ENCODE measurements around the gene SUGCT. TPM values are rescaled to one million over a fixed set of nuclear protein-coding genes. Genes with fewer than 3 reads are reported as not detected.

SUGCT gene
- total RNA-seq, 1 experiment from 2014 or later: 5.4 TPM

DNA sequence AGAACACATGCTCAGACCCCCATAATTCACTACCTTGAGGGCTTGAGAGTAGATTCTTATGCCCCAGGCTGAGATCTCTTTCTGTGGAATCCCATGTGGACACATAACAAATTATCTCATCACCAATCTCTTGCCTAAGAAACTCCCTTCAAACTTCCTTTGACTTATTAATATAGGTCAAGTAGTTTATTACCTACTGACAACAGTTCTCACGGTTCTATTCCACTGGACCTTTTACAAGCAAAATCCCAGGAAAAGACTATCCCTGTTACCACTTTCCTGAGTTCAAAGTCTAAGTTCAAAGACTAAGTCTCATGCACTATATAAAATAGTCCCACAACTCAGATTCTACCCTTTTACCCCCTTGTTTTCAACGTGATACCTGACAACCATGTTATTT lies 754.7 kb downstream of the SUGCT start:
- no peak overlapping the region for H4K8ac ChIP-seq (replicated peaks; ENCODE audit: insufficient read length, low read depth, low read length)
- H3K9me3 ChIP-seq (ENCODE audit: control insufficient read depth, low read depth, low read length): no peaks in the 10 kb centered on the region
- Mint-ChIP-seq H3K27ac (no peak overlapping the region), H3K9me3 (peaks cover 11 to 17% of the 10 kb centered on the region in 2 experiments), H3K36me3 (ENCODE audit: insufficient read depth in 1 of 3, low read depth in 3 of 3) (peaks cover 0 to 9% (median 0%) of the 10 kb centered on the region in 3 experiments; a peak in 3 of 7 replicates), H3K4me1 (no peaks in the 10 kb centered on the region), H3K27me3 (ENCODE audit: low read depth) (no peaks in the 10 kb centered on the region), H3K4me3 (no peak overlapping the region)
- no peak overlapping the region for H2BK12ac ChIP-seq (ENCODE audit: insufficient read length, low read depth, low read length)
- TF ChIP-seq CTCF (conservative IDR thresholded peaks at IDR 0.05): no peak
- no peak overlapping the region for H2BK120ac ChIP-seq (ENCODE audit: low read depth, low read length, poor library complexity, severe bottlenecking)
- H3K27ac ChIP-seq (ENCODE audit: insufficient read length, low read depth, low read length): no peak overlapping the region
- no peak overlapping the region for H2BK5ac ChIP-seq (ENCODE audit: insufficient read length, low read length)
- no peak overlapping the region for H3K9ac ChIP-seq (ENCODE audit: extremely low read depth, insufficient read length, low read length)
- no peaks in the 10 kb centered on the region for H4K20me1 ChIP-seq (ENCODE audit: control insufficient read depth, insufficient read depth, insufficient read length)
- no peak overlapping the region for H2AK5ac ChIP-seq (ENCODE audit: insufficient read length, low read length)
- no peak overlapping the region for H3T11ph ChIP-seq (ENCODE audit: low read length)
- no peak for DNase-seq
- H3K23ac ChIP-seq (ENCODE audit: insufficient read length, low read depth, low read length): no peak overlapping the region
- H3K79me1 ChIP-seq (ENCODE audit: insufficient read depth, low read depth, low read length, poor library complexity, severe bottlenecking): no peaks in the 10 kb centered on the region
- no peaks in the 10 kb centered on the region for H3K79me2 ChIP-seq (ENCODE audit: insufficient read depth, low read length)
- H3K4me1 ChIP-seq (ENCODE audit: insufficient read depth, low read length): no peaks in the 10 kb centered on the region
- H4K91ac ChIP-seq (ENCODE audit: insufficient read length, low read depth, low read length): no peak overlapping the region
- no peak overlapping the region for H2BK15ac ChIP-seq (ENCODE audit: low read depth, low read length)
- H3K18ac ChIP-seq (ENCODE audit: insufficient read length, low read depth, low read length): no peak overlapping the region
- no peak overlapping the region for H4K5ac ChIP-seq (ENCODE audit: insufficient read length, low read depth, low read length)
- no peak overlapping the region for H2AFZ ChIP-seq (ENCODE audit: low read length)
- H3K23me2 ChIP-seq (ENCODE audit: insufficient read length, low read depth, low read length, poor library complexity, severe bottlenecking): no peaks in the 10 kb centered on the region
- no CpG with 5 or more reads among the region's 2 CpGs for WGBS (ENCODE audit: extremely low coverage, insufficient read length, low lambda C conversion rate)
- no peak overlapping the region for H3K56ac ChIP-seq (ENCODE audit: insufficient read length, low read depth, low read length)
- H3K14ac ChIP-seq (ENCODE audit: insufficient read depth, low read length): no peak overlapping the region
- H3K4ac ChIP-seq (ENCODE audit: low read depth, low read length): no peak overlapping the region
- no peaks in the 10 kb centered on the region for H3K27me3 ChIP-seq (ENCODE audit: insufficient read depth, low read length)
- no peak overlapping the region for H2BK20ac ChIP-seq (ENCODE audit: low read depth, low read length, poor library complexity, severe bottlenecking)
- no peak overlapping the region for H3K4me2 ChIP-seq (ENCODE audit: insufficient read depth, insufficient read length, low read length)
